HG03196 (cell line): ENCODE measurements around the gene MXI1.

Experiments
- ATAC-seq: cut with Tn5 transposase; IDR thresholded peaks from one replicate; pipeline ENCODE4 v1.9.1; 2021; ENCODE audit not compliant: unreplicated experiment

The MXI1 gene

DNA sequence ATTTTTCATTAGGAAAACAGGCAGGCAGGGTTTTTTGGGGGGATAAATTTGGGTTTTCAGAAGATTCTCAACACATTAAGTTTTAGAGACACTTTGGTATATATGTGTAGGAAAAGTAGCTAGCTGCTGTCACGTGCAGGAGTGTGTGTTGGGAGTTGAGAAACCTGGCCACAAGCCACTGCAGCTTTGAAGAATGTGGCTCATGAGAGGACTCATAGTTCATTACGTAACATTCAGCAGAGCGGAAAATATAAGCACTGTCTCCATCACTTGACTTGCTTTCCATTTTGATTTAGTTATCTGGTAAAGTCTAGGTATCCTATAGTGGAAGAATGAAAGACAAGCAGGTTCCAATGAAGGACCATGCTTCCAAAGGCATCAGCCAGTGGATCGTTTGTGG is 66.1 kb downstream of the MXI1 start:
- ATAC-seq, result no peak

DNA sequence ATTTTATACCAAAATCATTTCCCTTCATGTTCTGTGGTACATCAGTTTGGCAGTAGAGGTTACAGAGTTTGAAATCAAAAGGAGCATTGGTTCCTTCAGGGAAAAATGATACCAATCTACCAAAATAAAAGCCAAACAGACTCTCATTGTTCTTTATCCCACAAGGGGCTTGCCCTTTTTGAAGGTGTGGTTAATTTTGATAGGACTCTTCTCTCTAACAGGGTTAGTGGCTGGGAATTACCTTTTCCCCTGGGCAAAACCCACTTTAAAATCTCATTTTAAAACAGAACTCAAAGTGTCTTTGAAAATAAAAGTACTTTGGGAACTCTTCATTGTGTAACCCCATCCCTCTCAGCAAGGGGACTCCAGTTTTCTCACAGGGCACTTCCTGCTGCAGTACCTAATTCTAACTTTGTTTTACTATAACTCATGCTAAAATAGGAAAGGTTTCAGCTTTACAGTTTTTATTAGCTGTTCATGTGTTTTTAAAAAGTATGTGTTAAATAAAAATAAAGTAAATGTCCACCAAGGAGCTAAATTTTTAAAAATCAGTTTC is 66.7 kb downstream of the MXI1 start:
- peak; percentile 36 for ATAC-seq

DNA sequence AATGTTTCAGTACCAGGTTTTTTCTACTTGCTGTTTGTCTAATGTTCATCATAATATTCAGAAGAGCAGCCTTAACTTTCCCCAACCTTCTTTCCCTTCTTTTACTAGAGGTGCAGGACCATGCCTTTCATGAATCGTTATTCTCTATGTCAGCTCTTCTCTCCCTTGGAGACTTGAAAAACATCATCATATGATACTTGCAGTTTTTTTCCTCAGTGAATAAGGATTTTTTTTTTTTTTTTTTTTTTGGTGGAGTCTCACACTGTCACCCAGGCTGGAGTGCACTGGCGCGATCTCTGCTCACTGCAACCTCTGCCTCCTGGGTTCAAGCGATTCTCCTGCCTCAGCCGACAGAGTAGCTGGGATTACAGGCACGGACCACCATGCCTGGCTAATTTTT is 67.2 kb downstream of the MXI1 start:
- no peak for ATAC-seq

DNA sequence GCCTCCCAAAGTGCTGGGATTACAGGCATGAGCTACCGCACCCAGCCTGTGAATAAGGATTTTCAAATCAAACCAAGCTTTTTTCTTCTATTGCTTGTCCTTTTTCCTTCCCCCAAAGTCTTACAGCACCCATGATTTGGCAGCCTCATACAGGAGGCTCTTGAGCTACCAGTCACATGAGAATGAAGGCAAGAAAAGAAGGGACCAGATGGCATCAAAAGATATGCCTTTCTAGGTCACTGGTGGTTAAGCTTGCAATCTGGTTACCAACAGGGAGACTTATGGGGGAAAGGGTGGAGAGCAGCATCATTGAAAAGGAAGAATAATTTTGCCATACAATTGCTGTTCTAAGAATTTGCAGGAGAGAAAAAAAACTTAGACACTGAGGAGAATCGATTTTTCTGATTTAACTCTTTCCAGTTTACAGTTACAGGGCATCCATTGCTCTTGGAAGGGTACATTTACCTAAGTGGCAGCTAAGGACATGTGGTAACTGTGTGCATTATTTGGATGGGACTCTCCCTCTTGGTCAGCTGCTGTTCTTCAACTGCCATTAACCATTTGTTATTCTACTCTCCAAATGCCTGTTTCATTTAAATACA is 67.8 kb downstream of the MXI1 start:
- no peak for ATAC-seq

DNA sequence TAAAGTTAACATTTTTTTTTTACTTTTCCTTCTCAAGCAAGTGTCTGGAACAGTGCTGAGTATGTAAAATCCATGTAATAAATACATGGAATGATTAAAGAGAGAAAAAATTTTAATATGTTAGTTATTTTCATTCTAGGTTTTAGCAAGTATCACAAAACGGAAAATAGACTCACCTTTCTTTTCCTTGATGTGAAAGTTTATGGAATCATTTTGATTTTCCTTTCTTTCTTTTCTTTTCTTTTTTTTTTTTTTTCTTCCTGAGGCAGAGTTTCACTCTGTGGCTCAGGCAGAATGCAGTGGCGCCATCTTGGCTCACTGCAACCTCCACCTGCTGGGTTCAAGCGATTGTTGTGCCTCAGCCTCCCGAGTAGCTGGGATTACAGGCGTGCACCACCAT is 69.2 kb downstream of the MXI1 start:
- no peak for ATAC-seq

DNA sequence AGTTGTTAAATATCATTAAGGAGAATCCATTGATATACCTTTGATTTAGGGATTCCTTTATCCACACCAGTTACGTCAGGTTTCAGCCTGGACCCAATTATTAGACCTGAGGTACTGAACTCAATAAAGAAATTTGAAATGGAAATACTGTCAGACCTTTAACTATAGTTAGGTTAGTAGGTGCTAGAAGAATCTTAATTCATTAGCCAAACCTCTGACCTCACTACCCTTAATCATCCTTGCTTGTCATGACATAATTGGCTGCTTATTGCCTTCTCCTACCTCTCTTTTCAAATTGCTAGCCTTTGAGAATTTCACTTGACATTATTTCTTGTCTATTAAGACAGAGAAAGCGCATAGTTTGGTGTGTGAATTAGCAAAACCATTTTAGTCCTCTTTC is 70.2 kb downstream of the MXI1 start:
- no peak for ATAC-seq

DNA sequence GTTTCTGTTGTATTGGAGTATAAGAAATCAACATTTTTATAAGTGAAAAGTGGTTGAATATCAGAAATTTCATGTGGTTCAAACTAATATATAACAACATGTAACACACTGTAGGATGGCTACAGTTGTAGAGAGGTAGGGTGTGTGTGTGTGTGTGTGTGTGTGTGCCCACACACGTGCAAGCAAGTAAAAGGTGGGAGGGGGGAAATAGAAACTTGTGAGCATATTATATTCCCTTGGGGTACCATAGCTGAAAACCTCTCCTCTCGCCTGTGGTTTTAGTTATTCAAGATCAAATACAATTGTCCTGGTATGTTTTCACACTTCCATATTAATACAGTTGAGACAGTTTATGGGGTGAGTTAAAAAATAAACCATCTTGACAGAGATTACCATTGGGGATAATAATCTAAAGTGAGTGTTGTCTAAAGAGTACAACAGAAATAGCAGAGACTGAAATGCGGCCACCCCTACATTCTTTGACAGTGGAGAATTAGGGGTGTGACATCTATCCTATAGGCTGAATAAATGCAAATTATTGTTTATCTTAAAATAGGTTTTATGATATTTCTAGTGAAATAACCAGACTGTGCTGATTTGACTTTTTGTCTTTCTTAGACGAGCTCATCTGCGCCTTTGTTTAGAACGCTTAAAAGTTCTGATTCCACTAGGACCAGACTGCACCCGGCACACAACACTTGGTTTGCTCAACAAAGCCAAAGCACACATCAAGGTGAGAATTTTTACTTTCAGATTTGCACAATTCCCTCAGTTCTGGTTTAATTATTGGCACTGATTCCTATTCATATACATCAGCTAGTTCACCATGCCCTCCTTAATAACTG is 71.4 kb downstream of the MXI1 start:
- no peak for ATAC-seq

DNA sequence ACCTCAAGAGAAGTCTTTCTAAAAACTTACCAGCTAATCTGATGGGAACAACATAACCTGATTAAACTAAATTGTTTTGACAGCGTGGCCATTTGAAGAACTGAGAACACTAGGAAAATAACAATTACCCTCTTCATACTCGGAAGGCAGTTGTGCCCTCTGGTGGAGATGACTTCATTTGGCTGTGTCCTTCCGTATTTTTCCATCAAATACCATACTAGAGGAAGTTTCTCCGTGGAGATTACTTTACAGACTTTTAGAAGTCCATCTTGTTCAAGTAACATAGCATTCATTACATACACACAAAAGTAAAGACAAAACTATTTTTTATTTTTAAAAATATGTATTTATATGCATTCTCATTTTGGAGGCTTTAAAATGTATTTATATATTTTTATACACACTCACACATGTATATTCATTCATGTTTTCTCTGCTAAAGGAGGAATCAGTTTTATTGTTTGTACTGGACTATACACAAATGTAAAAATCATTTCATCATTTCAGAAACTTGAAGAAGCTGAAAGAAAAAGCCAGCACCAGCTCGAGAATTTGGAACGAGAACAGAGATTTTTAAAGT is 72.1 kb downstream of the MXI1 start:
- ATAC-seq, result no peak

DNA sequence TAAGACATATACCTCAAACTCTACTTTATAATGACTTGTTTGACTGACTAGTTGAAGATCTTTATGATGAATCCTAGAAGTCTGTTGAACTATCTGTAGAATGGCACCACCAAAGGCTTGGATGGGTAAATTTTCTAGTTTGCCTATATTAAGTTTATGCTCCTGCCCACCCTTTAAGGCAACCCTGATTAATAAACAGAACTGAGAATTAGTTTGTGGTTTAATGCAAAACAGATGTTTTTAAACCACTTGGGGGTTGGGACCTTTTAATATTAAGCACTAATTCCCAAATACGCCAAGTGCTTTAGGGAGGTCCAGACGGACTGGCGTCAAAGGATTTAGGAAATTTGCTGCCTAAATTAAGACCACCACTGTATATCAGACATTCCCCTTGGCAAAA is 76.9 kb downstream of the MXI1 start:
- ATAC-seq, result no peak

DNA sequence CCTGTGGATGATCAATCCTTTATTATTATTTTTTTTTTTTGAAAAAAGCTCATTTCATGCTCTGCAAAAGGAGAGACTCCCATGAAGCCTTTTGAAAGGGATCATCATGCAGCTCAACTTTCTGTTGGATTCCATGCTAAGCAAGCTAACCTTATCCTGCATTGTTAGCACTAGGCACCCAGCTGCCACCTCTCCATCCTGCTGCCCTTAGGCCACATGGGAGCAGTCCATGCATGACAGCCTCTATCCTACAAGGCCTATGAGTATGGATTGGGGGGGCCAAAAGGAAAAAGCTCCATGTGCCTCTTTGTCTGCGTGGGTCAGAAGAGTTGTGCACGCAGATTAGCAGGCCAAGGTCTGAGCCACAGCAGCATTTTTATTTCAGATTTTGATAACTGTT is 78.1 kb downstream of the MXI1 start:
- ATAC-seq, result no peak

DNA sequence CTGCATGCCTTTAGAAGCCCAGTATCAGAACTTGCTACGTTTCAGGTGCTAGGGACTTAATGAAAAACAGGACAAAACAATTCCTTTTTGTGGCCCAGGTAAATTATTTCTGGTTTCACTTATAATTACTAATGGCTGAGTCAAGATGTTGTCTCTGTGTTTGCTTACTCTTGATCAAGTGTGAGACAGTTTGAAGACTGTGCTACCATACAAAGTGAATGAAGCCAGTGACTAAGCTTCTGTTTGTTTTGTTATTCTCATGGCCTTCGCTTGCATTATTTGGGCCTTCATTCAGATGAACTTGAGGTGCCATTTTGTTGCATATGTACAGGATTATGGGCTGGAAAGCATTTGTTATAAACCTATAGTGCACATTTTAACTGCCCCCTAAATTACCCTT is 79.4 kb downstream of the MXI1 start:
- no peak for ATAC-seq

DNA sequence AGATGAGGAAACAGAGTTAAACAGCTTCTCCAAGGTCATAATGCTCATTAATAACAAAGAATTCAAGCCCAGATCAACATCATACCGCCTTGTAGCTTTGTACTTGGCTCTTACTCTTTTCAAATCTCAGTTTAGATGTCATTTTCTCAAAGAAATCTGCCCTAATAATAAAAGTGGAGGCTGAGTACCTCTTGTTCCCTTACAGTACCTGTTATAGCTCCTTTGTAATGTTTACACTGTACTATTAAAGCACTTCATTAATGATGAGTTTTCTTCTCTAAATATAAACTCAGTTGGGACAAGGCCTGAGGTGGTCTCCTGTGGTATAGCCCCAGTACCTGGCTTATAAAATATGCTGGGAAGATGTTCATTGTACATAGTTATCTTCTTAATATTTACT is 89.6 kb downstream of the MXI1 start:
- ATAC-seq, result no peak

DNA sequence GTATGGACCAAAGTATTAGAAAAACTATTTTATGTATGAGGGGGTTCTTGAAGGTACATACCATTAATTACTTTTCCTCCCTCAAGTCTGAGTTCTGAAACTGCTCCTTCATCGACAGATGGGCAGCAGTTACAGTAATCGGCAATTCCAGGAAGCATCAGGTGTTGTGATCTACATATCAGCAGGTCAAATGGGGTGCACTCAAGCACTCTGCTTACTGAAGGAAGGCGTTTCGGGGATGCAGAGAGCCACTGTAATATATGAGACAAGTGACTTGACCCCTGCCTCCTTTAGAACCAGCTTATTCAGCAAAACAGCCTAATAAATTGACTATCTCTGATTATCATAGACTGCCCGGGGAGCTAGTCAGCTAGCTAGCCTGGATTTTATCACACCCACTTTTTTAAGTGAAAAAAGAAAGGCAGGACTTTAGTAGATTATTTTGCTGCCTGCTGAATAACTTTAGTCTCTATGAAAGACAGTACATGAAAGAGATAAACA is 93.1 kb downstream of the MXI1 start:
- no peak for ATAC-seq

DNA sequence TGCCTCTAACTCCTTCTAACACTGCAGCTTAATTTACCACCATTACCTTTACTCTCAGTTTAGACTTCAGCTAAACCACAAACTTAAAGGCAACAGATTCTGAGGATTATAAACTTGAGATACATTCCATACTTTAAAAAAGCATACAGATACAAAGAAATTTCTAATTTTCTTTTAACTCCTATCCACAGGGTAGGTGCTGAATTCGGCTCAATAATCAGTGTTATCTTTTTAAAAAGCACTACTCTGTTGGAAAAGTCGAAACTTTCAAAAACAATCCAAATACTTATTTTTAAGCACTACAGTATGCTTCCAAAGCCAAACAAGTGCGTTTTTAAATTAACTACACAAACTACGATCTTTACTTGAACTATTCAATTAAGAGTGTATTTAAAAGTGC is 96.3 kb downstream of the MXI1 start:
- ATAC-seq, result no peak

DNA sequence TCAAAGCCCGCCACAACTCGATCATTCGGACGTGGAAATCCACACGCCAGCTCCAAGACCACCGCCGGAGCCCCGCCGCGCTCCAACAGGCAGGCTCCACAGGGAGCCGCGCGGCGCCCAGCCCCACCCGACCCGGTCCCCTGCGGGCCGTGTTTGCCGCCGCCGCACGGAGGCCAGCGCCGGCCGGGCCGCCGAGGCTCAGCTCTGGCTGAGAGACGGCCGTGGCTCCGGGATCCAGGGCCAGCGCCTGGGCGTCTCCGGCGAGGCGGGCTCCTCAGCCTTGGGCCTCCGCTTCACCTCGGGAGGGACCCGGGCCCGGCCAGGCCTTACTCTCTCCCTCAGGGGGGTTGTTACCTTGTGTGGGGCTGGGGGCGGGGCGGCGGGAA is 97.0 kb downstream of the MXI1 start:
- peak; percentile 34 for ATAC-seq

DNA sequence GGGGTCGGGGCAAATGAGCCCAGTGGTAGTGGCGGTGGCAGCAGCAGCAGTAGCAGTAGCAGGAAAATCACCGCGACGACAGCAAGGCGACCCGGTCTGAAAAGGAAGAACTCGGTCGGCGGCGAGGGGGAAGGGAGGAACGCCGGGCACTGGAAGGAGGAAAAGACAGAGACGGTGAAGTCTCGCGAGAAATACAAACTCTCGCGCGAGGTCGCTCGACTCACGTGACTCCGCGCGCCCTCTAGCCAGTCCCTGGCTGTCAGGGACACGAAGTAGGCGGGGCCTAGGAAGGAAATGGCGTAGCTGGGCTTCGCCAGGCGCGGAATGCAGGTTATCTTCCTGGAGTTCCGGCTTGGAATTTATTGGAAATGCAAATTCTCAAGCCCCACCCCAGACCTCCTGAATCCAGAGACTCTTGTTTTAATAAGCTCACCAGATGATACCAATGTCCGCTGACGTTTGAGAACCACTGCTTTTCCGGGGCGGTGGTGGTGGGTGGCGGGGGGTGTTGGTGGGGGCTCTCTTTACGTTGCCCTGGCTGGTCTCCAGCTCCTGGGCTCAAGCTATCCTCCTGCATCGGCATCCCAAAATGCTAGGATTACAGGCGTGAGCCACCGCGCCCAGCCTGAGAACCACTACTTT is 97.5 kb downstream of the MXI1 start, which contains the start of gene SMNDC1:
SMNDC1 (minus strand) TSS at position 141 of the 642 bp plus-strand sequence. CDS start 1,333 bp downstream, outside the sequence.
- peak; percentile 91 for ATAC-seq

DNA sequence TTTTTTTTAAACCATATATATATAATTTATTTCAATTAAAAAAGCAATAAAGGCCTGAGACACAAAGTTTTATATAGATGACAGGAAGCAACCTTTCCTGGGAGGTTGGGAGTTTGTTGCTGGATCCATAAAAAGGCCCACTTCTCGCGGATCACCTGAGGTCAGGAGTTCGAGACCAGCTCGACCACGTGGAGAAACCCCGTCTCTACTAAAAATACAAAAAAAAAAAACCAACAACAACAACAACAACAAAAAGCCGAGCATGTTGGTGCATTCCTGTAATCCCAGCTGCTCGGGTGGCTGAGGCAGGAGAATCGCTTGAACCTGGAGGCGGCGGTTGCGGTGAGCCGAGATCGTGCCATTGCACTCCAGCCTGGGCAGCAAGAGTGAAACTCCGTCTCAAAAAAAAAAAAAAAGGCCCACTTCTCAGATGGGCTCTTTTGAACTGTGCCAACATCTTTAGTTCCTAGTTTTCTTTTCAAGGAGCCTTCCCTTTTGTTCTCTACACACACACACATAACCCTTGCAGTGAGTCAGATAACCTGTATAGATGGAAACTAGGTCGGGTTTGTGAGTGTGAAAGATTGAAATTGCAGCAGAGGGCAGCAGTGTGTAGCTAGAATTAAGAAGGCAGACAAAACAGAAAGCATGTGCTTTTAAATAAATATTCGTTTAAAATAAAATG is 98.5 kb downstream of the MXI1 start:
- peak; percentile 46 for ATAC-seq

DNA sequence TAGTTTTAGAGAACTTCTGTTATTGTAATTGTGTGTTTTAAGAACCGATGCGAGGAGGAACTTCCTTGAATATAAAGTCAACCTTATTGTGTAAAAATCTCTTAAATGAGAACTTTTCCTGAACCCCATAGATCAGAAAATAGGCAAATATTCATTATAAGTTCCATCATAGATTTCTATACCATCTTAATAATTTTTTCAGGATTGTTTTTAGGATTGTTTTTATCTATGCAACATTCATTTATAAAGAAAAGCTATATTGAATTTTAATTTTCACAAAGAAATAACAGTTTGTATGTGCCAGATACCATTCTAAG is 99.0 kb downstream of the MXI1 start:
- no peak for ATAC-seq

DNA sequence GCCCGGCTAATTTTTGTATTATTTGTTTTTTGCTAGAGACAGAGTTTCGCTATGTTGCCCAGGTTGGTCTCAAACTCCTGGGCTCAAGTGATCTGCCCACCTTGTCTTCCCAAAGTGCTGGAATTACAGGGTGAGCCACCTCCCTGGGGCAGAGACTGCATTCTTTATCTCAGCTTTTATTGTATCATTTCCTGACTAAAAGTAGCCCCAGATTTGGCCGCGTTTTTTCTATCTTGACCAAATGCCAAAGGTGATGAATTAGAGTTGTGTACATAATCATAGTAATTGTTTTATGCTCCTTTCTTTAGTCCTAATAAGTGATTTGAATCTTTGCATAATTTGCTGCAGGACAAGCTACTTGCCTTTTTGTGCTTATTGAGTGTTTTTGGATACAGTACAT is 100.4 kb downstream of the MXI1 start:
- no peak for ATAC-seq

DNA sequence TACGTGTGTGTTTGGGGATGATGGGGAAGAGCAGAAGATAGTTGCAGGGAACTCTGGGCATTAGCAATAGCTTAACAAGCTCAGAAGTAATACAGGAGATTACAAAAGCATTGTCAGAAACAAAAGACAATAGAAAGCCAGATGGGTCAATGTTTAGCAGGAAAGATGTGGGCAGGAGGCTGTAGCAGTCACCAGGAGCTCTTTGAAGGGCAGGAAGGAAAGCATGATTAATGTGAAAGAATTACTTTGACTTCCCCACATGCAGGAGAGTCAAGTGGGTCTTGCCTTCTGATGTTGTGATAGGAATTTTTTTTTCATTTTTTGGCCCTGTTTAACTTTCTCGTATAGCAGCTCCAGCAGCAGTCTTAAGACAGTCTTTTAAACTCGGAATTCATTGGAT is 103.3 kb downstream of the MXI1 start:
- no peak for ATAC-seq

DNA sequence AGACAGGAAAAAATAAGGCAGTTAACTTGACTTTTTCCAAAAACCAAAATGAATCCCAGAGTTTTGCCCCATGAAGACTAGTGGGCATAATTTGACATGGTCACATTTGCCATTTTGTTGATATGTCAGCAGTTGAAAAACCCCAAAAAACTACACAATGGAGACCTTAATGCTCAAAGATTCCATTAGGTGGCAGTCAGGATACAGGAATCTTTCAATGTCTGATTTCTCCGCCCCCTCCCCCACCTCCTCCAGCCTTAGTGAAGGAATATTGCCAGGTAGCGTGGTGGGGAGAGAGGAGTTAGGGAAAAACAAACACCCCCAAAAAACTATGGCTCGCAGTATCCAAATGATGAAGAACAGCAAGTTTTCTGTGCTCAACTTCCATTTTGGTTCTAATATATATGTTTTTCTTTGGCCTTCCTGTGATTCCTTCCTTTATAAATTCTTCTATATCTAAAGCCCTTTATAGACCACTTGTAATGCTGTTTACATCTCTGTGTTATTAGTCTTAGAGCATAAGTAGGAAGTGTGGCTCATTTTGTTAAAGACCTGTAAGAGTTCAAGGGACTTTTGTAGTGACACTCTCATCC is 104.0 kb downstream of the MXI1 start:
- no peak for ATAC-seq
